Neuronal stem cell (in vitro differentiated cells): Measurements from ENCODE around the gene METTL24.
A peak's percentile ranks its signal among the peaks of the same experiment; 100 is the strongest.

ENCODE experiments used
- DNase-seq: peaks from one replicate; pipeline ENCODE4 v3.0.0-alpha.2; 2013; ENCODE audit warnings: low spot score
- H2AFZ ChIP-seq: one replicate; pipeline ENCODE4 v1.6.1; 2013; ENCODE audit warnings: mild to moderate bottlenecking, low read length, inconsistent platforms
- H2AK5ac ChIP-seq: 2 replicates; pipeline ENCODE4 v1.6.1; 2013; ENCODE audit warnings: low read depth, mild to moderate bottlenecking, inconsistent platforms, low read length, moderate library complexity, mixed read lengths
- H2BK120ac ChIP-seq: 2 replicates; pipeline ENCODE4 v1.6.1; 2013; ENCODE audit warnings: low read depth, mild to moderate bottlenecking, inconsistent platforms, low read length, moderate library complexity, mixed read lengths
- H2BK12ac ChIP-seq: one replicate; pipeline ENCODE4 v1.6.1; 2013; ENCODE audit warnings: low read length, inconsistent platforms
- H2BK15ac ChIP-seq: 2 replicates; pipeline ENCODE4 v1.6.1; 2013; ENCODE audit warnings: mild to moderate bottlenecking, low read length, inconsistent platforms, mixed read lengths
- H2BK5ac ChIP-seq: one replicate; pipeline ENCODE4 v1.6.1; 2013; ENCODE audit warnings: inconsistent platforms, mild to moderate bottlenecking, low read length, moderate library complexity
- H3K14ac ChIP-seq: one replicate; pipeline ENCODE4 v1.6.1; 2013; ENCODE audit warnings: low read length, inconsistent platforms
- H3K18ac ChIP-seq: 2 replicates; pipeline ENCODE4 v1.6.1; 2013; ENCODE audit warnings: low read length, inconsistent platforms
- H3K23ac ChIP-seq: 2 replicates; pipeline ENCODE4 v1.6.1; 2013; ENCODE audit warnings: low read depth, mild to moderate bottlenecking, mixed read lengths, low read length, inconsistent platforms; ENCODE audit not compliant: poor library complexity
- H3K27ac ChIP-seq: replicated peaks from 3 replicates; pipeline ENCODE4 v1.5.1; 2013; ENCODE audit warnings: low read length, inconsistent platforms
- H3K27me3 ChIP-seq, 3 experiments: 2 replicates each; pipeline ENCODE4 v1.6.1; 2013; ENCODE audit warnings: low read length in 3 of 3, mild to moderate bottlenecking in 2 of 3, inconsistent platforms in 1 of 3, low read depth in 1 of 3, mixed read lengths in 1 of 3, moderate library complexity in 1 of 3; ENCODE audit not compliant: control insufficient read depth in 3 of 3, insufficient read depth in 3 of 3
- H3K36me3 ChIP-seq, 2 donors: replicated peaks in 1 of 2; 2 replicates each; pipeline ENCODE4 v1.6.1; 2013; ENCODE audit warnings: low read length in 2 of 2; ENCODE audit not compliant: control insufficient read depth in 2 of 2, insufficient read depth in 2 of 2
- H3K4ac ChIP-seq: 2 replicates; pipeline ENCODE4 v1.6.1; 2013; ENCODE audit warnings: inconsistent platforms, mild to moderate bottlenecking, low read length, moderate library complexity
- H3K4me1 ChIP-seq, 2 donors: 1 replicate in 1 of 2; 2 replicates in 1 of 2; pipeline ENCODE4 v1.6.1; 2013; ENCODE audit warnings: low read length in 2 of 2, low read depth in 1 of 2; ENCODE audit not compliant: control insufficient read depth in 2 of 2, insufficient read depth in 1 of 2
- H3K4me2 ChIP-seq: one replicate; pipeline ENCODE4 v1.6.1; 2013; ENCODE audit warnings: mild to moderate bottlenecking, low read length, inconsistent platforms; ENCODE audit not compliant: insufficient read depth, poor library complexity, severe bottlenecking
- H3K4me3 ChIP-seq, 2 donors: 2 replicates each; pipeline ENCODE4 v1.5.1; 2013; ENCODE audit warnings: low read length in 2 of 2, mild to moderate bottlenecking in 2 of 2, inconsistent platforms in 1 of 2, moderate library complexity in 1 of 2
- H3K79me1 ChIP-seq: one replicate; pipeline ENCODE4 v1.6.1; 2013; ENCODE audit warnings: low read depth, mild to moderate bottlenecking, inconsistent platforms, low read length, moderate library complexity
- H3K9ac ChIP-seq: one replicate; pipeline ENCODE4 v1.6.1; 2013; ENCODE audit warnings: mild to moderate bottlenecking, low read depth, low read length, inconsistent platforms; ENCODE audit not compliant: poor library complexity
- H3K9me3 ChIP-seq, 2 donors: replicated peaks in 1 of 2; 2 replicates each; pipeline versions ENCODE3 to v1.6.1; 2013; ENCODE audit warnings: low read length in 2 of 2, mild to moderate bottlenecking in 2 of 2, inconsistent platforms in 1 of 2, low read depth in 1 of 2, mixed read lengths in 1 of 2, moderate library complexity in 1 of 2; ENCODE audit not compliant: control insufficient read depth in 2 of 2, insufficient read depth in 1 of 2
- H4K8ac ChIP-seq: one replicate; pipeline ENCODE4 v1.6.1; 2013; ENCODE audit warnings: low read depth, mild to moderate bottlenecking, inconsistent platforms, low read length, moderate library complexity
- H4K91ac ChIP-seq: one replicate; pipeline ENCODE4 v1.6.1; 2013; ENCODE audit warnings: low read length, low read depth, mild to moderate bottlenecking, inconsistent platforms; ENCODE audit not compliant: poor library complexity
- WGBS, 2 donors: extraction: QIAGEN DNeasy Blood & Tissue Kit; methylation state at CpG; one replicate each; pipeline ENCODE4 v1.1.7; 2013; ENCODE audit warnings: missing lambda C conversion rate in 2 of 2, mixed read lengths in 1 of 2; ENCODE audit not compliant: insufficient read length in 2 of 2, insufficient replicate concordance in 1 of 2; ENCODE audit errors: extremely low coverage in 2 of 2; 5-methylcytosine and 5-hydroxymethylcytosine counted together

The METTL24 gene

GRCh38 chr6:110256366-110256765, 101.8 kb downstream of the METTL24 start:
- no CpG with 5 or more reads among the region's 2 CpGs for WGBS, 2 donors
- H3K79me1 ChIP-seq, result no peaks in the 10 kb centered on the region
- no peak for DNase-seq
- no peak overlapping the region for H2AK5ac ChIP-seq
- no peak overlapping the region for H3K9ac ChIP-seq
- no peak overlapping the region for H2BK12ac ChIP-seq
- no peak overlapping the region for H3K4ac ChIP-seq
- no peaks in the 10 kb centered on the region for H3K36me3 ChIP-seq
- no peak overlapping the region for H3K4me3 ChIP-seq
- no peak overlapping the region for H2AFZ ChIP-seq
- H3K4me1 ChIP-seq, result no peaks in the 10 kb centered on the region
- no peak overlapping the region for H2BK5ac ChIP-seq
- no peak overlapping the region for H3K18ac ChIP-seq
- no peaks in the 10 kb centered on the region for H3K9me3 ChIP-seq
- H3K27ac ChIP-seq, result no peak overlapping the region
- no peak overlapping the region for H2BK120ac ChIP-seq
- no peak overlapping the region for H3K14ac ChIP-seq
- no peak overlapping the region for H3K4me2 ChIP-seq
- no peak overlapping the region for H4K8ac ChIP-seq
- no peak overlapping the region for H3K23ac ChIP-seq
- H4K91ac ChIP-seq, result no peak overlapping the region
- H2BK15ac ChIP-seq, result no peak overlapping the region
- no peaks in the 10 kb centered on the region for H3K27me3 ChIP-seq

GRCh38 chr6:110255211-110255750, 102.9 kb downstream of the METTL24 start:
- Histone ChIP-seq H3K27me3 (no peaks in the 10 kb centered on the region), H3K23ac (no peak overlapping the region), H2BK15ac (no peak overlapping the region), H2BK12ac (no peak overlapping the region), H3K9ac (no peak overlapping the region), H3K4me2 (no peak overlapping the region), H2AFZ (no peak overlapping the region), H3K4me3 (no peak overlapping the region), H3K4ac (no peak overlapping the region), H4K91ac (no peak overlapping the region), H3K18ac (no peak overlapping the region), H2BK5ac (no peak overlapping the region), H3K9me3 (no peaks in the 10 kb centered on the region), H3K79me1 (no peaks in the 10 kb centered on the region), H2AK5ac (no peak overlapping the region), H3K14ac (no peak overlapping the region), H2BK120ac (no peak overlapping the region), H3K4me1 (peaks cover 0 to 2% of the 10 kb centered on the region in 2 donors), H4K8ac (no peak overlapping the region), H3K27ac (no peak overlapping the region), H3K36me3 (no peaks in the 10 kb centered on the region)
- WGBS, 2 donors, result no CpG with 5 or more reads among the region's 5 CpGs
- peak; percentile 41 for DNase-seq

- no peak overlapping the region for H2BK12ac ChIP-seq
Measured at GRCh38 chr6:110250838-110251237, 107.3 kb downstream of the METTL24 start.

GRCh38 chr6:110250058-110250457, 108.1 kb downstream of the METTL24 start:
- Histone ChIP-seq H3K9me3 (no peaks in the 10 kb centered on the region), H2AK5ac (no peak overlapping the region), H3K4me3 (no peak overlapping the region), H3K27me3 (no peaks in the 10 kb centered on the region), H2AFZ (no peak overlapping the region), H3K4ac (no peak overlapping the region), H3K9ac (no peak overlapping the region), H2BK120ac (no peak overlapping the region), H4K8ac (no peak overlapping the region), H3K27ac (no peak overlapping the region), H3K4me2 (no peak overlapping the region), H3K18ac (no peak overlapping the region), H3K79me1 (no peaks in the 10 kb centered on the region), H3K14ac (no peak overlapping the region), H2BK5ac (no peak overlapping the region), H2BK12ac (no peak overlapping the region), H2BK15ac (no peak overlapping the region), H3K23ac (no peak overlapping the region), H4K91ac (no peak overlapping the region), H3K4me1 (peaks cover 0 to 2% of the 10 kb centered on the region in 2 donors), H3K36me3 (no peaks in the 10 kb centered on the region)
- no CpG with 5 or more reads among the region's 4 CpGs for WGBS, 2 donors
- no peak for DNase-seq

More at GRCh38 chr6:110250838-110251237, 107.3 kb downstream of the METTL24 start:
- no peaks in the 10 kb centered on the region for H3K79me1 ChIP-seq
- H3K36me3 ChIP-seq, result no peaks in the 10 kb centered on the region
- no peak overlapping the region for H4K91ac ChIP-seq
- no peak overlapping the region for H3K4ac ChIP-seq
- no peak overlapping the region for H3K4me3 ChIP-seq
- H3K9ac ChIP-seq, result no peak overlapping the region
- no peaks in the 10 kb centered on the region for H3K9me3 ChIP-seq
- no CpG with 5 or more reads among the region's 5 CpGs for WGBS, 2 donors
- DNase-seq, result no peak
- H4K8ac ChIP-seq, result no peak overlapping the region
- H3K27ac ChIP-seq, result no peak overlapping the region
- no peak overlapping the region for H2BK5ac ChIP-seq
- H2AK5ac ChIP-seq, result no peak overlapping the region
- H3K4me1 ChIP-seq, result peaks cover 0 to 2% of the 10 kb centered on the region in 2 donors
- H2AFZ ChIP-seq, result no peak overlapping the region
- no peaks in the 10 kb centered on the region for H3K27me3 ChIP-seq
- no peak overlapping the region for H2BK120ac ChIP-seq
- no peak overlapping the region for H3K4me2 ChIP-seq
- H2BK15ac ChIP-seq, result no peak overlapping the region
- H3K23ac ChIP-seq, result no peak overlapping the region
- H3K14ac ChIP-seq, result no peak overlapping the region
- no peak overlapping the region for H3K18ac ChIP-seq
